Glutamatergic neuron (in vitro differentiated cells): Measurements from ENCODE around the gene IFNAR1. TPM values are rescaled to one million over a fixed set of nuclear protein-coding genes. Genes with fewer than 3 reads are reported as not detected.

Experiments
- DNase-seq: peaks from one replicate; pipeline ENCODE4 v3.0.0; 2022
- H3K27ac Mint-ChIP-seq: one replicate; pipeline ENCODE4 v1.8.0; 2020; ENCODE audit warnings: mild to moderate bottlenecking, mixed read lengths, inconsistent platforms; ENCODE audit not compliant: unreplicated experiment
- H3K27me3 Mint-ChIP-seq: one replicate; pipeline ENCODE4 v1.8.0; 2020; ENCODE audit warnings: mild to moderate bottlenecking, moderate library complexity, mixed read lengths, inconsistent platforms; ENCODE audit not compliant: unreplicated experiment
- H3K36me3 Mint-ChIP-seq: one replicate; pipeline ENCODE4 v1.8.0; 2020; ENCODE audit warnings: mild to moderate bottlenecking, mixed read lengths, inconsistent platforms; ENCODE audit not compliant: unreplicated experiment
- H3K4me1 Mint-ChIP-seq: one replicate; pipeline ENCODE4 v1.8.0; 2020; ENCODE audit warnings: mild to moderate bottlenecking, low read depth, mixed read lengths, inconsistent platforms; ENCODE audit not compliant: unreplicated experiment
- H3K4me3 Mint-ChIP-seq: one replicate; pipeline ENCODE4 v1.8.0; 2020; ENCODE audit warnings: mild to moderate bottlenecking, mixed read lengths, inconsistent platforms; ENCODE audit not compliant: unreplicated experiment
- H3K9me3 Mint-ChIP-seq: one replicate; pipeline ENCODE4 v1.8.0; 2020; ENCODE audit warnings: mild to moderate bottlenecking, moderate library complexity, mixed read lengths, inconsistent platforms; ENCODE audit not compliant: unreplicated experiment
- CTCF ChIP-seq: fragments of 200-600 bp; sonication (generic); IDR thresholded peaks from one replicate; pipeline ENCODE4 v1.5.0; 2021; ENCODE audit not compliant: partially characterized antibody, unreplicated experiment
- total RNA-seq: library from RNA; stranded (reverse); fragmentation: NEBNext Ultra II Directional; extraction: Animal tissue kit (Norgen Biotek cat#: 25700); gene quantifications from one replicate; pipeline ENCODE4 v1.2.1, GENCODE V29; 2021; ENCODE audit not compliant: unreplicated experiment

The IFNAR1 gene
- total RNA-seq, 1 donor from 2014 or later, result 17.7 TPM

- no peaks in the 10 kb centered on the region for H3K9me3 Mint-ChIP-seq
- H3K36me3 Mint-ChIP-seq, result peaks cover 17% of the 10 kb centered on the region
- H3K4me3 Mint-ChIP-seq, result no peak overlapping the region
- H3K27me3 Mint-ChIP-seq, result peaks cover 4% of the 10 kb centered on the region
- no peak for TF ChIP-seq CTCF
- H3K27ac Mint-ChIP-seq, result no peak overlapping the region
- no peak for DNase-seq
- H3K4me1 Mint-ChIP-seq, result no peaks in the 10 kb centered on the region
Measured at GRCh38 chr21:33313183-33313582, 11.6 kb upstream of the IFNAR1 start.

- no peaks in the 10 kb centered on the region for H3K9me3 Mint-ChIP-seq
- H3K36me3 Mint-ChIP-seq, result peaks cover 17% of the 10 kb centered on the region
Measured at GRCh38 chr21:33313611-33314010, 11.2 kb upstream of the IFNAR1 start.

GRCh38 chr21:33314111-33314510 is 10.7 kb upstream of the IFNAR1 start:
- no peak for TF ChIP-seq CTCF
- H3K9me3 Mint-ChIP-seq, result no peaks in the 10 kb centered on the region
- H3K4me1 Mint-ChIP-seq, result no peaks in the 10 kb centered on the region
- H3K27me3 Mint-ChIP-seq, result peaks cover 4% of the 10 kb centered on the region
- H3K36me3 Mint-ChIP-seq, result peaks cover 17% of the 10 kb centered on the region
- DNase-seq, result no peak
- H3K27ac Mint-ChIP-seq, result no peak overlapping the region
- no peak overlapping the region for H3K4me3 Mint-ChIP-seq

More at GRCh38 chr21:33313611-33314010, 11.2 kb upstream of the IFNAR1 start:
- no peak overlapping the region for H3K4me3 Mint-ChIP-seq
- DNase-seq, result no peak
- H3K27ac Mint-ChIP-seq, result no peak overlapping the region
- no peaks in the 10 kb centered on the region for H3K4me1 Mint-ChIP-seq
- H3K27me3 Mint-ChIP-seq, result peaks cover 4% of the 10 kb centered on the region
- TF ChIP-seq CTCF, result no peak

GRCh38 chr21:33315946-33316710 is 8.6 kb upstream of the IFNAR1 start:
- peaks cover 7% of the 10 kb centered on the region for H3K36me3 Mint-ChIP-seq
- H3K27me3 Mint-ChIP-seq, result peaks cover 6% of the 10 kb centered on the region
- DNase-seq, result no peak
- H3K4me1 Mint-ChIP-seq, result no peaks in the 10 kb centered on the region
- no peaks in the 10 kb centered on the region for H3K9me3 Mint-ChIP-seq
- no peak overlapping the region for H3K27ac Mint-ChIP-seq
- no peak overlapping the region for H3K4me3 Mint-ChIP-seq
- TF ChIP-seq CTCF, result no peak

- Mint-ChIP-seq H3K27me3 (peaks cover 6% of the 10 kb centered on the region), H3K9me3 (no peaks in the 10 kb centered on the region), H3K4me3 (no peak overlapping the region), H3K27ac (no peak overlapping the region), H3K36me3 (peaks cover 7% of the 10 kb centered on the region), H3K4me1 (no peaks in the 10 kb centered on the region)
- no peak for DNase-seq
- no peak for TF ChIP-seq CTCF
Measured at GRCh38 chr21:33317145-33317544, 7.6 kb upstream of the IFNAR1 start.
